ENCODE data around the gene ZSCAN12.
"Not testable (repeated sequence)": the region's sequence is repeated elsewhere in the genome, so short reads cannot be mapped to it uniquely, and the experiment has no call there.

The ZSCAN12 gene

GRCh38 chr6:28399350-28400121, at the start of gene ZSCAN12:
Gene ZSCAN12, minus strand, starts transcription at chr6:28399747. Its CDS starts 1,342 bp downstream, at chr6:28398405.
- DNase-seq = no peak

GRCh38 chr6:28449056-28449455, 49.5 kb upstream of the ZSCAN12 start:
- no peak for DNase-seq

GRCh38 chr6:28447512-28447906, 48.0 kb upstream of the ZSCAN12 start:
- DNase-seq = not testable (repeated sequence)

DNA sequence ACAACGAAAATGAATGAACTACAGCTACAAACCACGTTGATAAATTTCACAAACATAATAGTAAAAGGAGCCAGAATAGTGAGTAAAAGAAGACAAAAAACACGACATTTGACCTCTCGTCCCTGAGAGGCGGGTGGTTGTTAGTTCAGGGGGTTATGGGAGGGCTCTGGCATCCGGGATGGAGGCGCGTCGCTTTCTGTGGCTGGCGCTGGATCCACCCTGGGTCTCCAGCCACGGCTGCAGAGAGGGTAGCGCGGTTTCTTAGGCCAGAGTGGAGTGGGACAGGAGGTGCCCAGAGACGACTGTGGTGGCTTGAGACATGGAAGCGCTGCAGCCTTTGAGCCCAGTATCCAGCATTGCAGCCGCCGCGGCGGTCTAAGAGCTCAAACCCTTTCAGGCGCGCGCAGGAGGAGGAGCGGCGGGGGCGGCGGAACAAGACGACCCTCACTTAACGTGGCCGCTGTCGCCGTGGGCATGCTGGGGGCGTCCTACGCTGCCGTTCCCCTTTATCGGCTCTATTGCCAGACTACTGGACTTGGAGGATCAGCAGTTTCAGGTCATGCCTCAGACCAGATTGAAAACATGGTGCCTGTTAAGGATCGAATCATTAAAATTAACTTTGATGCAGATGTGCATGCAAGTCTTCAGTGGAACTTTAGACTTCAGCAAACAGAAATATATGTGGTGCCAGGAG, 47.4 kb upstream of the ZSCAN12 start:
- DNase-seq = no peak

DNA sequence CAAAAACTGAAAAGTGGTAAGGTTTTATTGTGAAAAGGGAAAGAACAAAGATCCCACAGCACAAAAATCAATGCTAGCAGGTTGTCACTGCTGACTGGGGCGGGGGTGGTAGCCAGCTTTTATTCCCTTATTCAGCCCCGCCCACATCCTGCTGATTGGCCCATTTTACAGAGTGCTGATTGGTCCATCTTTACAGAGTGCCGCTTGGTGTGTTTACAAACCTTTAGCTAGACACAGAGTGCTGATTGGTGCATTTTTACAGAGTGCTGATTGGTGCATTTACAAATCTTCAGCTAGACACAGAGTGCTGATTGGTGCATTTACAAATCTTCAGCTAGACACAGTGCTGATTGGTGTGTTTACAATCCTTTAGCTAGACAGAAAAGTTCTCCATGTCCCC, 45.2 kb upstream of the ZSCAN12 start:
- DNase-seq = not testable (repeated sequence)

DNA sequence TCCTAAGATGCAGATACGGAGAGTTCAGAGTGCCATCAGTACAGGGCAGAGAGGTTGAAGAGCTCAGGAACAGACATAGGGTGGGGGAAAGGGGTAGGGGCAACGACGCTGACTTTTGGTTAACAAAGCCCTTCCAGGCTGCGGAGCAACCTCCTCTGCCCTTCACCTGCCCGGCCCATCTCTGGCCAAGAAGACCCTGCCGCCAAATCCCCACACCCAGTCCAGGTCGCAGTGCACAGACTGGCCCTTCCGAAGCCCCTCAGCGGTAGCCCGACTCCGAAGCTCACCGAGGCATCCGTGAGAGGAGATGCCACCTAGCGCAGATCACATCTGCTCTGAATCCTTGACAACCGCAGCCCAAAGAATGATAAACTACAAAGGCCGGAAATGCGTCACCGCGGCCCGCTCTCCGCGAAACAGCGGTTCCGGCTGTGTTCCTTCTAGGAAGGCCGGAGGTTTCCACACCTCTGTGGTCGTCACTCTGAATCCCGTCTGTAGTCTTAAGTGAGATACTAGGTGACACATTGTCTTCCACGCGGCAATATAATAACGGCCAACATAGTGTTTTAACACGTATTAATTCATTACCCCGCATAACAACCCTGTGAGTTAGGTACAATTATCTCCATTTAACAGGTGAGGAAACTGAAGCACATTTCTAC, 43.7 kb upstream of the ZSCAN12 start, which contains the start of gene ZSCAN23:
Gene ZSCAN23, minus strand, starts transcription at position 380 of the 662 bp plus-strand sequence. CDS start 7,225 bp downstream, outside the sequence.
- no peak for DNase-seq

GRCh38 chr6:28442586-28442985, 43.0 kb upstream of the ZSCAN12 start:
- DNase-seq = no peak

GRCh38 chr6:28436404-28436803, 36.9 kb upstream of the ZSCAN12 start:
- DNase-seq = no peak

GRCh38 chr6:28433119-28433518, 33.6 kb upstream of the ZSCAN12 start:
- no peak for DNase-seq

DNA sequence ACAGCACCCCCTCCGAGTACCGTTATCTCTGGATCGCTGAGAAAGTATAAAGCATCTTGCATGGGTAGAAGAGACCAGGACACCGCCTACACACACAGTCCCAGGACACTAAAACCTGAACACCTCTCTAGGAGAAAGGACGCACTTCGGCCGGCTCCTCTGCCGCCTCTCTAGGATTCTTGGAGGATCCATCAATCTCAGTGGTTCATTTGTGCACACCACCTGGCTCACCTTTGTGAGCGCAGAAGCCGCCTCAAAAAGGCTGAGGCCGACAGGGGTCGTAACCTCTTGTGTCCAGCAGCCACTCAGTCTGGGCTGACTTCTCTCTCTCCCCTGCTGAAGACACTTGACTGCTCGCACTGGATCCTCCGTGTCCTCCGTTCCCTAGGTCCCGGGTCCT, 30.2 kb upstream of the ZSCAN12 start:
- DNase-seq = no peak

- DNase-seq = no peak
These were observed 26.5 kb upstream of the ZSCAN12 start for GRCh38 chr6:28425944-28426541.

GRCh38 chr6:28424163-28424562, 24.6 kb upstream of the ZSCAN12 start:
- no peak for DNase-seq

DNA sequence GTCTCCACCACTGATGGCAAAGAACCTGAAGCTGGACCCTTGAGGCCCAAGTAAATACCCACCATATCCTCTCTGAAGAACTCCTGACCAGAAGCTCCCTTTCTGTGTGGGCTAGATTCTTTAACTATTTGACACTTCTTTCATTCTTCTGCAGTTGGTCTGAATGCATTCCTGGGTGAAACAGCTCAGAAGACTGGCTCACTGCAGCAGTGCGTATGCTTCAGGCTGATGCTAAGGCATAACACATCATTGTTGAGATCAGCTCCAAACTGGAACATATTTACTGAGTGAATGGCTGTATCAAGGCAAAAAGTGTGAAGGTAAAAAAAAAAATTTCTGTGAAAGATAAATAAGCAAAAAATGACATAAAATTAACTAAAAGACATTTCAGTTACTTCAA, 24.0 kb upstream of the ZSCAN12 start:
- DNase-seq = no peak

DNA sequence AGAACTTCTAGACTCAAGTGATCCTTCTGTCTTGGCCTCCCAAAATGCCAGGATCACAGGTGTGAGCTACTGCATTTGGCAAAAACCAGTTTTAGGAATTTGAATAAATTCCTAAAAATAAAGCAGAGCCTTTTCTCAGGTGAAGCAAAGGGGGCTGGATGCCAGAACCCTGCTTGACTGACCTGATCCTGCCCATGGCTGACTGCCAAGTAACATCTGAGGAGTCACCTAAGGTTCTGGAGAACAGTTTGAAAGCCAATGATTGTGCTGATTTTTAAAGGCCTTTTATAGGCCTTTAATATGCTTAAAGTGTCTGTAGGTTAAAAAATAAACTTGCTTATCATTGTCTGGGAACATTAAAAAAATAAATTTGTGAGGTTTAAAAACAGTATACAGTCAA, 14.1 kb upstream of the ZSCAN12 start:
- DNase-seq = no peak

GRCh38 chr6:28410767-28411166, 11.2 kb upstream of the ZSCAN12 start:
- no peak for DNase-seq

GRCh38 chr6:28408076-28408802, 8.7 kb upstream of the ZSCAN12 start:
- DNase-seq = no peak

DNA sequence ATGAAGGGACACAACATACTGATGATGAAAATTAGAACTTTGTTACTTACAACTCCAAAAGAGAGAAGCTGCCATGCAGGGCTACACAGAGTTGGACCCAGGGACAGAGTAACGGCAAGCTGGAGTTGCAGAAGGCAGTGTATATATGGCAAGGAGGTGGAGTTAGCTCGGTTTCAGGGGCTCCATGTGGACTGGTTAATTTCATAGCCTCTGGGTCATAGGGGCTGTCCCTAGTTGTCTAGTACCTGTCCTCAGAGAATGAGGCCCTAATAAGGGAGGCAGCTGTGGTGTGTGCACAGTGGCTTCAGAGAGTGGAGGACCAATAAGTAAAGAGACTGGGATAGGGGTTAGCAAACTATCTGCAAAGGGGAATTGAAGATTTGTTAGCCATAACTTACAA, 7.9 kb upstream of the ZSCAN12 start:
- no peak for DNase-seq

GRCh38 chr6:28403923-28404322, 4.4 kb upstream of the ZSCAN12 start:
- not testable (repeated sequence) for DNase-seq

DNA sequence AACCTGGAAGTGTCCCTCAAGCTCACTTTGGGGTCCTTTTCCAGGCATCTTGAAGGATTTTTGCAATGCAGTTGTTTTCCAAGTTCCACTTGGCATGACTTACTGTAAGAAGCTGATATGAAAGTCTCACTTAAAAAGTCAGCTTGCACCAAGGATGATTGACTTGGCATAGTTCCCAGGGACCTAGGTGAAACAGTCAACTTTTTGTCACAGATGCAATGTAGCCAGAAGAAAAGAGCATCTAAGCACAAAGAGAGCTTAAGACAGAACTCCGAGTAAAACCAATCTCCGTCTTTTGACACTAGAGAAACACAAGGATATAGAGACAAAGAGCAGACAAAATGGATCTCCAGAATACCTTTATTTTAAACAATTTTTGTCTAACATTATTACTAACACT, 2.6 kb upstream of the ZSCAN12 start:
- no peak for DNase-seq

GRCh38 chr6:28401172-28401571, 1.6 kb upstream of the ZSCAN12 start:
- no peak for DNase-seq

DNA sequence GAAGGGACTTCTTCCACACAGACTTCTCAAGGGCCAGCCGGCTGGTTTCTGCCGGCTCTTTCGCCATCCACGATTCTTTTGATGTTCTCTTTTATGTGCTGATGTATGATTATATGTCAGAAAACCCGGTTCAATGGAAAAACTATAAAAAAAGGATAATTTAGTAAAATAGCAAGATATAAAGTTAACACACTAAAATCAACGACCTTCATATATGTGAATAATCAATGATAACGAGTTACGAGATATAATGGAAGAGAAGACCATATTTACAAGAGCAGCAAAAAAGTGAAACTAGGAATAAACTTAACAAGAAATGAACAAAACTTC, 540 bp upstream of the ZSCAN12 start:
- DNase-seq = no peak

DNA sequence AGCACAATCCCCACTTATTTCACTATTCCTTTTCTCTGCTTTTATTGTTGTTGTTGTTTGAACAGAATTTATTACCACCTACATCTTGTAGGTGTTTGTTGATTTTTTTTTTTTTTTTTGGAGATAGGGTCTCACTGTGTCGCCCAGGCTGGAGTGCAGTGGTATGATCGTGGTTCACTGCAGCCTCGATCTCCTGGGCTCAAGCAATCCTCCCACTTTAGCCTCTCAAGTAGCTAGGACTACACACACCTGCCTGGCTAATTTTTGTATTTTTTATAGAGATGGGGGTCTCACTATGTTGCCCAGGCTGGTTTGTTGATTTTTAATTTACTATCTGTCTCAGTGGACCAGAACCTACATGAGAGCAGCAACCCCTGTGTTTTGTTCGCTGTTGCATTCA, 3.6 kb downstream of the ZSCAN12 start:
- DNase-seq = no peak
